ENCODE results near the gene ACER1.
A peak's percentile ranks its signal among the peaks of the same experiment; 100 is the strongest.

ACER1 gene

GRCh38 chr19:6298413-6298812 lies 35.0 kb downstream of the ACER1 start:
- no peaks in the 10 kb centered on the region for H4K20me1 ChIP-seq (ENCODE audit: insufficient read depth, low read length)
- H3K79me2 ChIP-seq (ENCODE audit: insufficient read depth, low read length) = no peaks in the 10 kb centered on the region
- TF ChIP-seq EZH2 (IDR thresholded peaks at IDR 0.05; ENCODE audit: borderline replicate concordance, low read depth, low read length, severe bottlenecking) (no peak), CTCF (IDR thresholded peaks at IDR 0.05; ENCODE audit: borderline replicate concordance, extremely low read depth, low read length, poor library complexity, severe bottlenecking) (no peak)
- H3K4me1 ChIP-seq (ENCODE audit: insufficient read depth, low read length) = no peaks in the 10 kb centered on the region
- no peaks in the 10 kb centered on the region for H3K36me3 ChIP-seq (ENCODE audit: insufficient read depth, low read length)
- ATAC-seq (ENCODE audit: insufficient read depth, low read depth) (no peak), DNase-seq (no peak)
- H3K27me3 ChIP-seq (ENCODE audit: insufficient read depth, low read length, poor library complexity) = no peaks in the 10 kb centered on the region
- H3K9ac ChIP-seq (ENCODE audit: low read depth, low read length) = no peak overlapping the region
- H3K4me3 ChIP-seq (ENCODE audit: low read depth in 1 of 2, low read length in 2 of 2) = no peak overlapping the region
- H2AFZ ChIP-seq (ENCODE audit: low read depth, low read length) = no peak overlapping the region
- peaks cover 28% of the 10 kb centered on the region for H3K9me3 ChIP-seq (ENCODE audit: insufficient read depth, low read length, severe bottlenecking)
- H3K4me2 ChIP-seq (ENCODE audit: insufficient read depth, low read length) = no peak overlapping the region
- no peak overlapping the region for H3K27ac ChIP-seq (ENCODE audit: low read length)

- Histone ChIP-seq H4K20me1 (ENCODE audit: insufficient read depth, low read length) (no peaks in the 10 kb centered on the region), H2AFZ (ENCODE audit: low read depth, low read length) (no peak overlapping the region), H3K9me3 (ENCODE audit: insufficient read depth, low read length, severe bottlenecking) (peaks cover 40% of the 10 kb centered on the region), H3K27me3 (ENCODE audit: insufficient read depth, low read length, poor library complexity) (no peaks in the 10 kb centered on the region), H3K4me2 (ENCODE audit: insufficient read depth, low read length) (no peak overlapping the region), H3K27ac (ENCODE audit: low read length) (no peak overlapping the region), H3K79me2 (ENCODE audit: insufficient read depth, low read length) (no peaks in the 10 kb centered on the region), H3K4me3 (ENCODE audit: low read depth in 1 of 2, low read length in 2 of 2) (no peak overlapping the region), H3K36me3 (ENCODE audit: insufficient read depth, low read length) (no peaks in the 10 kb centered on the region), H3K9ac (ENCODE audit: low read depth, low read length) (no peak overlapping the region), H3K4me1 (ENCODE audit: insufficient read depth, low read length) (no peaks in the 10 kb centered on the region)
- TF ChIP-seq EZH2 (IDR thresholded peaks at IDR 0.05; ENCODE audit: borderline replicate concordance, low read depth, low read length, severe bottlenecking) (no peak), CTCF (IDR thresholded peaks at IDR 0.05; ENCODE audit: borderline replicate concordance, extremely low read depth, low read length, poor library complexity, severe bottlenecking) (no peak)
- DNase-seq (peak; percentile 29), ATAC-seq (ENCODE audit: insufficient read depth, low read depth) (no peak; the same call in 2 of the 3 replicates)
Measured at GRCh38 chr19:6297202-6297601, 36.2 kb downstream of the ACER1 start.

- ATAC-seq (ENCODE audit: insufficient read depth, low read depth) (no peak), DNase-seq (peak; percentile 22)
- Histone ChIP-seq H3K36me3 (ENCODE audit: insufficient read depth, low read length) (no peaks in the 10 kb centered on the region), H3K27me3 (ENCODE audit: insufficient read depth, low read length, poor library complexity) (no peaks in the 10 kb centered on the region), H3K9me3 (ENCODE audit: insufficient read depth, low read length, severe bottlenecking) (peaks cover 65% of the 10 kb centered on the region), H3K4me3 (ENCODE audit: low read depth in 1 of 2, low read length in 2 of 2) (no peak overlapping the region), H3K79me2 (ENCODE audit: insufficient read depth, low read length) (no peaks in the 10 kb centered on the region), H3K9ac (ENCODE audit: low read depth, low read length) (no peak overlapping the region), H4K20me1 (ENCODE audit: insufficient read depth, low read length) (no peaks in the 10 kb centered on the region), H2AFZ (ENCODE audit: low read depth, low read length) (no peak overlapping the region), H3K4me2 (ENCODE audit: insufficient read depth, low read length) (no peak overlapping the region), H3K4me1 (ENCODE audit: insufficient read depth, low read length) (no peaks in the 10 kb centered on the region), H3K27ac (ENCODE audit: low read length) (no peak overlapping the region)
- TF ChIP-seq EZH2 (IDR thresholded peaks at IDR 0.05; ENCODE audit: borderline replicate concordance, low read depth, low read length, severe bottlenecking) (no peak), CTCF (IDR thresholded peaks at IDR 0.05; ENCODE audit: borderline replicate concordance, extremely low read depth, low read length, poor library complexity, severe bottlenecking) (no peak)
Measured at GRCh38 chr19:6292006-6292405, 41.4 kb downstream of the ACER1 start.

GRCh38 chr19:6288737-6289136 lies 44.7 kb downstream of the ACER1 start:
- Histone ChIP-seq H3K4me2 (ENCODE audit: insufficient read depth, low read length) (no peak overlapping the region), H3K79me2 (ENCODE audit: insufficient read depth, low read length) (no peaks in the 10 kb centered on the region), H3K27ac (ENCODE audit: low read length) (no peak overlapping the region), H3K36me3 (ENCODE audit: insufficient read depth, low read length) (no peaks in the 10 kb centered on the region), H3K9ac (ENCODE audit: low read depth, low read length) (no peak overlapping the region), H3K9me3 (ENCODE audit: insufficient read depth, low read length, severe bottlenecking) (peaks cover 70% of the 10 kb centered on the region), H2AFZ (ENCODE audit: low read depth, low read length) (no peak overlapping the region), H4K20me1 (ENCODE audit: insufficient read depth, low read length) (no peaks in the 10 kb centered on the region), H3K4me3 (ENCODE audit: low read depth in 1 of 2, low read length in 2 of 2) (no peak overlapping the region), H3K27me3 (ENCODE audit: insufficient read depth, low read length, poor library complexity) (no peaks in the 10 kb centered on the region), H3K4me1 (ENCODE audit: insufficient read depth, low read length) (no peaks in the 10 kb centered on the region)
- DNase-seq (no peak), ATAC-seq (ENCODE audit: insufficient read depth, low read depth) (no peak)
- TF ChIP-seq EZH2 (IDR thresholded peaks at IDR 0.05; ENCODE audit: borderline replicate concordance, low read depth, low read length, severe bottlenecking) = no peak
- TF ChIP-seq CTCF (IDR thresholded peaks at IDR 0.05; ENCODE audit: borderline replicate concordance, extremely low read depth, low read length, poor library complexity, severe bottlenecking) = no peak

Measured in DND-41 (cell line).